ENCODE results near the gene UBQLN2.
"Not testable (repeated sequence)": the region's sequence is repeated elsewhere in the genome, so short reads cannot be mapped to it uniquely, and the experiment has no call there.

UBQLN2 gene

DNA sequence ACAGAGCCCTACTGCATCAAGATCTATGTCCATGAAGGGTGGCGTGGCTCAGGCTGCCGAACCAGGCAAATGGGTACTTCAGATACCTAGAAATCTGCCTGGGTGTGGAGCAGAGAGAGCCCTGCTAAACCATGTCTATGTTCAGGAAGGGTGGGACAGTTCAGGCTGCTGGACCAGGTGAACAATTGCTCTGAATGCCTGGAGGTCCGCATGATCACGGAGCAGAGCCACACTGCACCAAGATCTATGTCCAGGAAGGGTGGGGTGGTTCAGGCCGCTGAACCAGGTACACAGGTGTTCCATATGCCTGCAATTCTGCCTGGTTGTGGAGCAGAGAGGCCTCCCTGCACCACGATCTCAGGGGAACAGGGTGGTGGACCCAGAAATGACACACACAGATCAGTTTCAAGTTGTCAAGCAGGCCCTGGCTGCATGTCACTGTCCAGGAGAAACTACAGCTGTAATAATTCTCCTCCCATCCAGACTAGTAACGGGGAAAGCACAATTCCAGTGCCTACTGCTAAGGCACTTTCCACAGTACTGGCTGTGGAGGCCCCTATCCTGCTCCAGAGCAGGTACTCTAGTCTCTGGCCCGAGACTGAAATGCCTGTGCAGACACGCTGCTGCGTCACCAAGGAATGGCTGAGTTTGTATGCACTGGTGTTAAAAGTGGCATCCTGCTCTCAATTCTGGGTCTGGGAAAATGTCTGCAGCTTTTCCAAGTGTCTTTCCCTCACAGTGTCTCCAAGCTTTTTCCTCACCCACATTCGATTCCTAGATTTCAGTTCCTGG is 25.2 kb downstream of the UBQLN2 start:
- H3K4me3 ChIP-seq (ENCODE audit: control insufficient read depth, low read depth, low read length) = no peak overlapping the region
- no peak for DNase-seq (ENCODE audit: low read depth)
- TF ChIP-seq, protein P1, sequence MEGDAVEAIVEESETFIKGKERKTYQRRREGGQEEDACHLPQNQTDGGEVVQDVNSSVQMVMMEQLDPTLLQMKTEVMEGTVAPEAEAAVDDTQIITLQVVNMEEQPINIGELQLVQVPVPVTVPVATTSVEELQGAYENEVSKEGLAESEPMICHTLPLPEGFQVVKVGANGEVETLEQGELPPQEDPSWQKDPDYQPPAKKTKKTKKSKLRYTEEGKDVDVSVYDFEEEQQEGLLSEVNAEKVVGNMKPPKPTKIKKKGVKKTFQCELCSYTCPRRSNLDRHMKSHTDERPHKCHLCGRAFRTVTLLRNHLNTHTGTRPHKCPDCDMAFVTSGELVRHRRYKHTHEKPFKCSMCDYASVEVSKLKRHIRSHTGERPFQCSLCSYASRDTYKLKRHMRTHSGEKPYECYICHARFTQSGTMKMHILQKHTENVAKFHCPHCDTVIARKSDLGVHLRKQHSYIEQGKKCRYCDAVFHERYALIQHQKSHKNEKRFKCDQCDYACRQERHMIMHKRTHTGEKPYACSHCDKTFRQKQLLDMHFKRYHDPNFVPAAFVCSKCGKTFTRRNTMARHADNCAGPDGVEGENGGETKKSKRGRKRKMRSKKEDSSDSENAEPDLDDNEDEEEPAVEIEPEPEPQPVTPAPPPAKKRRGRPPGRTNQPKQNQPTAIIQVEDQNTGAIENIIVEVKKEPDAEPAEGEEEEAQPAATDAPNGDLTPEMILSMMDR (conservative IDR thresholded peaks at IDR 0.05; ENCODE audit: control insufficient read depth, insufficient read depth, low read depth, low read length) = no peak

DNA sequence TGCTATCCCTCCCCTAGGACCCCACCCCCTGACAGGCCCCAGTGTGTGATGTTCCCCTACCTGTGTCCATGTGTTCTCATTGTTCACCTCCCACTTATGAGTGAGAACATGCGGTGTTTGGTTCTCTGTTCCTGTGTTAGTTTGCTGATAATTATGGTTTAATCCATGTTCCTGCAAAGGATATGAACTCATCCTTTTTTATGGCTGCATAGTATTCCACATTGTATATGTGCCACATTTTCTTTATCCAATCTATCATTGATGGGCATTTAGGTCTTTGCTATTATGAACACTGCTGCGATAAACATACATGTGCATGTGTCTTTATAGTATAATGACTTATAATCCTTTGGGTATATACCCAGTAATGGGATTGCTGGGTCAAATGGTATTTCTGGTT is 28.4 kb downstream of the UBQLN2 start:
- H3K4me3 ChIP-seq (ENCODE audit: control insufficient read depth, low read depth, low read length); DNase-seq (ENCODE audit: low read depth): not testable (repeated sequence)

DNA sequence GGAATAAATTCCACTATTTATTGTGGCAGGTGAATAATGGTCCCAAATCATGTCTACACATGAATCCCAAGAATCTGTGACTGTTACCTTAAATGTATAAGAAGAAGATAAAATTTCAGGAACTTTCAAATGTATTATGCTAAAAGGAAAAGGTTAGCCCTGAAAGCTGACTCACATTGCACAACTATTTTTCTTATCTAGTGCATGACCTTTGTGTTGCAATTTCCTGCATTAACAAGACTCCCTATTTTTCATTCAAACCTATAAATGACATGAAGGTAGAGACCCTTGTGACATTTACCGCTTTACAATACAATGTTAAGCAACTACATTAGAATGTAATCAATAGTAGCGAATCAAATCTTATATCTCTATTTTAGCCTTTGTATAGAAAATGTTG is 36.7 kb downstream of the UBQLN2 start:
- H3K4me3 ChIP-seq (ENCODE audit: control insufficient read depth, low read depth, low read length) = no peak overlapping the region
- TF ChIP-seq, protein P1 (conservative IDR thresholded peaks at IDR 0.05; ENCODE audit: control insufficient read depth, insufficient read depth, low read depth, low read length) = no peak
- DNase-seq (ENCODE audit: low read depth) = peak; percentile 0

DNA sequence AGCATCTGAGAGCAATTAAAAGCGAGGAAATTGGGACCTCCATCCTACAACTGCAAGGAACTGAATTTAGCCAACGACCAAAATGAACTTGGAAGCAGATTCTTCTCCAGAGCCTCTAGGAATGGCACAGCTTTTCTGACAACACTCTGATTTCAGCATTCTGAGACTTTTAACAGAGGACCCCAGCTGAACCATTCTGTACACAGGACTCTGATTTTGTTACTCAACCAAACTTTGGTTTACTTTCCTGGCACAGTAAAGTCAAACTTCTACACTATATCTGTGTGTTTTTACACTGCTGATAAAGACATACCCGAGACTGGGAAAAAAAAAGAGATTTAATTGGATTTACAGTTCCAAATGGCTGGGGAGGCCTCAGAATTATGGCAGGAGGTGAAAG is 37.6 kb downstream of the UBQLN2 start:
- no peak for DNase-seq (ENCODE audit: low read depth)
- no peak overlapping the region for H3K4me3 ChIP-seq (ENCODE audit: control insufficient read depth, low read depth, low read length)
- TF ChIP-seq, protein P1 (conservative IDR thresholded peaks at IDR 0.05; ENCODE audit: control insufficient read depth, insufficient read depth, low read depth, low read length) = no peak

DNA sequence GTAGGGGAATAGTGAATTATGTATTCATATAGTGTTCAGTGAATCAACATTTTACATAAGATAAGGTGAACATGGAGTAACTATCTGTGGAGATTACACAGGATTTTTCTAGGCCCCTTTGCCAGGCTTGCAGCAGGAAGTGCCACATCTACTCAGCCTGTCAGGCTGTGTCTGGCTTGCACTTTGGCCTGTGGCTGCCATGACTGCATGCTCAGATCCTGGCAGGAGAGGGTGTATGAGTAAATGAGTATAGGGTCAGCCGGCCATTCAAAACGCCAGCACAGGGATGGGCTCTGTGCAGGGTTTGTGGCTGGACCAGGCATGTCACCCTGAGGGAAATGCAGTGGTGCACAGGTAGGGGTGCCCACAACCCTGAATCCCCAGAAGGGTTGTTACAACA is 51.9 kb downstream of the UBQLN2 start:
- H3K4me3 ChIP-seq (ENCODE audit: control insufficient read depth, low read depth, low read length) = no peak overlapping the region
- TF ChIP-seq, protein P1 (conservative IDR thresholded peaks at IDR 0.05; ENCODE audit: control insufficient read depth, insufficient read depth, low read depth, low read length) = no peak
- no peak for DNase-seq (ENCODE audit: low read depth)

All from fibroblast of mammary gland (primary cell).